ENCODE data around the gene HSPB7.

DNA sequence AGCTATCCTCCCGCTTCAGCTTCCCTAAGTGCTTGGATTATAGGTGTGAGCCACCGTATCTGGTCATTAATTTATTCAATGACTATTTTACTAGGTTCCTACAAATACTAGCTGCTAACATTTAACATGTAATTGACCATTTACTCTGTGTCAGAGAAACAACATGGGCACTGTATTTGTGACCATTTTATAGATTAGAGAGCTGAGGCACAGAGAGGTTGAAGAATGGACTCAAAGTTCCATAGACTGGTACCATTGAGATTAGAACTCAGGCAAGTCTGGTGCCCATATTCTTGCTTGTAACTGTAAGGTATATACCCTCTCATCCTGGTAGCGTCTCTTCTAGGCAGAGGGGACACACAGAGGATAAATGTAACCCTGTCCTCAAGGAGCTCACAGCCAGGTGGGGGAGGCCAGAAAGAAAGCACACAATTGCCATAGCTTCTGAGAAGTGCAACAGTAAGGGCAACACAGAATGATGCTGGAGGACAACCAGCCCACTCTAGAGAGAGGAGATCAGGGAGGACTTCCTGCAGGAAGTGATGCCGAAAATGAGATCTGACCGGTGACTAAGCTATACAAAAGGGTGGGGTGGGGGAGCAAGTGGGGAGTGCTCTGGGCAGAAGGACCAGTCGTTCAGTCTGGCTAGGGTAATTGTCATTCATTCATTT, 10.0 kb downstream of the HSPB7 start:
- TF ChIP-seq, protein P1, sequence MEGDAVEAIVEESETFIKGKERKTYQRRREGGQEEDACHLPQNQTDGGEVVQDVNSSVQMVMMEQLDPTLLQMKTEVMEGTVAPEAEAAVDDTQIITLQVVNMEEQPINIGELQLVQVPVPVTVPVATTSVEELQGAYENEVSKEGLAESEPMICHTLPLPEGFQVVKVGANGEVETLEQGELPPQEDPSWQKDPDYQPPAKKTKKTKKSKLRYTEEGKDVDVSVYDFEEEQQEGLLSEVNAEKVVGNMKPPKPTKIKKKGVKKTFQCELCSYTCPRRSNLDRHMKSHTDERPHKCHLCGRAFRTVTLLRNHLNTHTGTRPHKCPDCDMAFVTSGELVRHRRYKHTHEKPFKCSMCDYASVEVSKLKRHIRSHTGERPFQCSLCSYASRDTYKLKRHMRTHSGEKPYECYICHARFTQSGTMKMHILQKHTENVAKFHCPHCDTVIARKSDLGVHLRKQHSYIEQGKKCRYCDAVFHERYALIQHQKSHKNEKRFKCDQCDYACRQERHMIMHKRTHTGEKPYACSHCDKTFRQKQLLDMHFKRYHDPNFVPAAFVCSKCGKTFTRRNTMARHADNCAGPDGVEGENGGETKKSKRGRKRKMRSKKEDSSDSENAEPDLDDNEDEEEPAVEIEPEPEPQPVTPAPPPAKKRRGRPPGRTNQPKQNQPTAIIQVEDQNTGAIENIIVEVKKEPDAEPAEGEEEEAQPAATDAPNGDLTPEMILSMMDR (IDR thresholded peaks at IDR 0.05; ENCODE audit: low read depth, low read length, missing input control) = no peak
- TF ChIP-seq GABPA (IDR thresholded peaks at IDR 0.05 in 1 of 2, conservative IDR thresholded peaks at IDR 0.05 in 1 of 2) (no peak), FOXA1 (IDR thresholded peaks at IDR 0.05) (no peak), RAD21 (IDR thresholded peaks at IDR 0.05) (no peak), JUND (IDR thresholded peaks at IDR 0.05) (no peak)
- TF ChIP-seq, protein P2, sequence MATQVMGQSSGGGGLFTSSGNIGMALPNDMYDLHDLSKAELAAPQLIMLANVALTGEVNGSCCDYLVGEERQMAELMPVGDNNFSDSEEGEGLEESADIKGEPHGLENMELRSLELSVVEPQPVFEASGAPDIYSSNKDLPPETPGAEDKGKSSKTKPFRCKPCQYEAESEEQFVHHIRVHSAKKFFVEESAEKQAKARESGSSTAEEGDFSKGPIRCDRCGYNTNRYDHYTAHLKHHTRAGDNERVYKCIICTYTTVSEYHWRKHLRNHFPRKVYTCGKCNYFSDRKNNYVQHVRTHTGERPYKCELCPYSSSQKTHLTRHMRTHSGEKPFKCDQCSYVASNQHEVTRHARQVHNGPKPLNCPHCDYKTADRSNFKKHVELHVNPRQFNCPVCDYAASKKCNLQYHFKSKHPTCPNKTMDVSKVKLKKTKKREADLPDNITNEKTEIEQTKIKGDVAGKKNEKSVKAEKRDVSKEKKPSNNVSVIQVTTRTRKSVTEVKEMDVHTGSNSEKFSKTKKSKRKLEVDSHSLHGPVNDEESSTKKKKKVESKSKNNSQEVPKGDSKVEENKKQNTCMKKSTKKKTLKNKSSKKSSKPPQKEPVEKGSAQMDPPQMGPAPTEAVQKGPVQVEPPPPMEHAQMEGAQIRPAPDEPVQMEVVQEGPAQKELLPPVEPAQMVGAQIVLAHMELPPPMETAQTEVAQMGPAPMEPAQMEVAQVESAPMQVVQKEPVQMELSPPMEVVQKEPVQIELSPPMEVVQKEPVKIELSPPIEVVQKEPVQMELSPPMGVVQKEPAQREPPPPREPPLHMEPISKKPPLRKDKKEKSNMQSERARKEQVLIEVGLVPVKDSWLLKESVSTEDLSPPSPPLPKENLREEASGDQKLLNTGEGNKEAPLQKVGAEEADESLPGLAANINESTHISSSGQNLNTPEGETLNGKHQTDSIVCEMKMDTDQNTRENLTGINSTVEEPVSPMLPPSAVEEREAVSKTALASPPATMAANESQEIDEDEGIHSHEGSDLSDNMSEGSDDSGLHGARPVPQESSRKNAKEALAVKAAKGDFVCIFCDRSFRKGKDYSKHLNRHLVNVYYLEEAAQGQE (IDR thresholded peaks at IDR 0.05) = no peak
- TF ChIP-seq, protein P3, sequence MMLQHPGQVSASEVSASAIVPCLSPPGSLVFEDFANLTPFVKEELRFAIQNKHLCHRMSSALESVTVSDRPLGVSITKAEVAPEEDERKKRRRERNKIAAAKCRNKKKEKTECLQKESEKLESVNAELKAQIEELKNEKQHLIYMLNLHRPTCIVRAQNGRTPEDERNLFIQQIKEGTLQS (IDR thresholded peaks at IDR 0.05) = no peak
